ENCODE data around the gene SPRED2.

SPRED2 gene

GRCh38 chr2:65261676-65262075, 170.7 kb downstream of the SPRED2 start:
- POLR2A ChIA-PET, result no interaction called here
- Histone ChIP-seq H3K27me3 (replicated peaks in 2 of 5; ENCODE audit: control insufficient read depth in 4 of 5, insufficient read depth in 5 of 5, low read length in 4 of 5) (no peaks in the 10 kb centered on the region), H3K36me3 (ENCODE audit: control insufficient read depth in 4 of 4, insufficient read depth in 4 of 4, low read length in 3 of 4) (peaks cover 4 to 59% (median 43%) of the 10 kb centered on the region in 4 experiments), H3K4me1 (ENCODE audit: control extremely low read depth in 1 of 4, control insufficient read depth in 4 of 4, insufficient read depth in 4 of 4, low read length in 3 of 4) (no peaks in the 10 kb centered on the region), H3K4me3 (ENCODE audit: control insufficient read depth in 1 of 7, extremely low read depth in 1 of 7, insufficient read depth in 4 of 7, low read depth in 2 of 7, low read length in 6 of 7) (no peak overlapping the region), H3K27ac (ENCODE audit: insufficient read depth in 1 of 2, low read depth in 1 of 2, low read length in 2 of 2, poor library complexity in 1 of 2, severe bottlenecking in 2 of 2) (no peak overlapping the region), H3K9me3 (ENCODE audit: control extremely low read depth in 1 of 5, control insufficient read depth in 4 of 5, insufficient read depth in 2 of 5, low read depth in 1 of 5, low read length in 4 of 5) (no peaks in the 10 kb centered on the region)
- CTCF ChIA-PET, result interaction anchor here (1.4 kb wide), 1 partner anchor 280 kb away, joined by 3 read pairs; no protein-coding TSS in a partner anchor
- WGBS (ENCODE audit: insufficient coverage), result no CpG with 5 or more reads among the region's 3 CpGs
- no peak for DNase-seq

Measured in common myeloid progenitor, CD34-positive (primary cell).